Ovary (tissue), 3 donors: ENCODE measurements around the gene PSMD13.

ENCODE experiments used
- EP300 ChIP-seq: sonication (generic); formaldehyde crosslinking; IDR thresholded peaks from one replicate; pipeline ENCODE4 v1.6.1; 2017; ENCODE audit warnings: antibody characterized with exemption
- TF ChIP-seq, protein P1 (sequence below), 3 donors: fragments of 450-650 bp in 2 of 3; fragments of 200-600 bp in 1 of 3; IDR thresholded peaks; one replicate each; pipeline versions ENCODE4 v1.5.1 to v1.8.0; 2016 to 2022; ENCODE audit warnings: antibody characterized with exemption in 3 of 3, mild to moderate bottlenecking in 1 of 3
- donor health status: DM: no; HTN: no; CAD: no.

DNA sequence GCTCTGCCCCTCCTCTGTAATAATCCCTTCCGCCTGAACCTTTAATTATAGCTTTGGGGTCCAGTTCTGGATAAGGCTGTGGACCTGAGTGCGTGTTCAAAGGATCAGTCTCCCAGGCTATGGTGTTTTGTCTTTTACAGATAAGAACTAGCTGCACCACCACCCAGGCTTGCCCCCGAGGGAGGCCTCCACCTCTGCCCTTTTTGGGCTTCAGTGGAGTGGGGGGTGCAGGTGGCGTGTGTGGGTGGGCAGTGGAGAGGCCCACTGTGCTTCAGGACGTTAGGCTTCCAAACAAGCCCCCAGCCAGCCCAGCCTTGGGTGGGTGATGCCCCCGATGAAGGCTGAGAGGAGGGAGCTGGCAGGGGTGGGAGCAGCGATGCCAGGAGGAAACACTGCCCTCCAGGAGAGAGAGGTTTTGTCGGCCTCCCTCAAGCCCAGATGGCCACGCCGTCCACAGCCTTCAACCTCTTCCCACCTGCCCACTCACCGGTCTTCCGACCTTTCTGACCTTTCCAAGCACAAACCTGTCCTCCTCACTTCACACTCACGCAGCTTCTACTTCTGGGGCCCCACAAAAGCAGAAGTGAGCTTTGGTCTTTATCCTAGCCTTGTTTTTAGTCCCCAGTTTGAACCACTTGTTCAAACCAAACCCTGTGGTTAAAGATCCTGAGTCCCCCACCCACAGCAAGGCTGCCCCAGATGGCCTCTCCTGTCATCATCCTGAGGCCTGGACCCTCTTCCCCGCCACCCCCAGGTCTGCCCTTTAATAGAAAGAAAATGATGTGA is 20.4 kb downstream of the PSMD13 start:
- TF ChIP-seq EP300 = no peak
- TF ChIP-seq, protein P1, sequence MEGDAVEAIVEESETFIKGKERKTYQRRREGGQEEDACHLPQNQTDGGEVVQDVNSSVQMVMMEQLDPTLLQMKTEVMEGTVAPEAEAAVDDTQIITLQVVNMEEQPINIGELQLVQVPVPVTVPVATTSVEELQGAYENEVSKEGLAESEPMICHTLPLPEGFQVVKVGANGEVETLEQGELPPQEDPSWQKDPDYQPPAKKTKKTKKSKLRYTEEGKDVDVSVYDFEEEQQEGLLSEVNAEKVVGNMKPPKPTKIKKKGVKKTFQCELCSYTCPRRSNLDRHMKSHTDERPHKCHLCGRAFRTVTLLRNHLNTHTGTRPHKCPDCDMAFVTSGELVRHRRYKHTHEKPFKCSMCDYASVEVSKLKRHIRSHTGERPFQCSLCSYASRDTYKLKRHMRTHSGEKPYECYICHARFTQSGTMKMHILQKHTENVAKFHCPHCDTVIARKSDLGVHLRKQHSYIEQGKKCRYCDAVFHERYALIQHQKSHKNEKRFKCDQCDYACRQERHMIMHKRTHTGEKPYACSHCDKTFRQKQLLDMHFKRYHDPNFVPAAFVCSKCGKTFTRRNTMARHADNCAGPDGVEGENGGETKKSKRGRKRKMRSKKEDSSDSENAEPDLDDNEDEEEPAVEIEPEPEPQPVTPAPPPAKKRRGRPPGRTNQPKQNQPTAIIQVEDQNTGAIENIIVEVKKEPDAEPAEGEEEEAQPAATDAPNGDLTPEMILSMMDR (IDR thresholded peaks at IDR 0.05) = no peak
